HG03342 (cell line): ENCODE results near the gene MYH10.
"Not testable (repeated sequence)": the region's sequence is repeated elsewhere in the genome, so short reads cannot be mapped to it uniquely, and the experiment has no call there.

ENCODE experiments used
- ATAC-seq: cut with Tn5 transposase; IDR thresholded peaks from one replicate; pipeline ENCODE4 v1.9.1; 2021; ENCODE audit warnings: mild to moderate bottlenecking, moderate library complexity; ENCODE audit not compliant: unreplicated experiment

Gene MYH10

GRCh38 chr17:8630227-8630801, at the start of gene MYH10:
TSS of gene MYH10 (minus strand) at chr17:8630725. CDS start at chr17:8623246, 7,479 bp downstream.
- ATAC-seq = no peak

GRCh38 chr17:8679126-8679525, 48.6 kb upstream of the MYH10 start:
- no peak for ATAC-seq

GRCh38 chr17:8675306-8675705, 44.8 kb upstream of the MYH10 start:
- no peak for ATAC-seq

GRCh38 chr17:8674344-8675305, 44.1 kb upstream of the MYH10 start:
- no peak for ATAC-seq

GRCh38 chr17:8673612-8674011, 43.1 kb upstream of the MYH10 start:
- no peak for ATAC-seq

GRCh38 chr17:8672326-8672725, 41.8 kb upstream of the MYH10 start:
- ATAC-seq = no peak

GRCh38 chr17:8670421-8670820, 39.9 kb upstream of the MYH10 start:
- no peak for ATAC-seq

- no peak for ATAC-seq
Measured at GRCh38 chr17:8668176-8668740, 37.7 kb upstream of the MYH10 start.

GRCh38 chr17:8667421-8667820, 36.9 kb upstream of the MYH10 start:
- ATAC-seq = no peak

GRCh38 chr17:8665684-8666083, 35.2 kb upstream of the MYH10 start:
- no peak for ATAC-seq

- no peak for ATAC-seq
Measured at GRCh38 chr17:8664456-8665126, 34.1 kb upstream of the MYH10 start.

- ATAC-seq = no peak
Measured at GRCh38 chr17:8662973-8663372, 32.4 kb upstream of the MYH10 start.

- no peak for ATAC-seq
Measured at GRCh38 chr17:8662076-8662831, 31.7 kb upstream of the MYH10 start.

GRCh38 chr17:8660709-8661108, 30.2 kb upstream of the MYH10 start:
- not testable (repeated sequence) for ATAC-seq

- no peak for ATAC-seq
Measured at GRCh38 chr17:8659758-8660410, 29.4 kb upstream of the MYH10 start.

GRCh38 chr17:8658810-8659209, 28.3 kb upstream of the MYH10 start:
- no peak for ATAC-seq

- ATAC-seq = no peak
Measured at GRCh38 chr17:8656693-8657092, 26.2 kb upstream of the MYH10 start.

GRCh38 chr17:8654822-8655221, 24.3 kb upstream of the MYH10 start:
- ATAC-seq = no peak

- no peak for ATAC-seq
Measured at GRCh38 chr17:8651013-8651412, 20.5 kb upstream of the MYH10 start.

- no peak for ATAC-seq
Measured at GRCh38 chr17:8650119-8650499, 19.6 kb upstream of the MYH10 start.
